SH-SY5Y (cell line): ENCODE results near the gene SNRK.

Experiments
- GATA2 ChIP-seq: IDR thresholded peaks from 2 replicates; pipeline ENCODE4 v1.6.1; 2011; ENCODE audit warnings: mild to moderate bottlenecking, low read depth, low read length
- GATA3 ChIP-seq: IDR thresholded peaks from 2 replicates; pipeline ENCODE4 v1.6.1; 2011; ENCODE audit warnings: low read depth, mild to moderate bottlenecking, low read length, moderate library complexity

SNRK gene

DNA sequence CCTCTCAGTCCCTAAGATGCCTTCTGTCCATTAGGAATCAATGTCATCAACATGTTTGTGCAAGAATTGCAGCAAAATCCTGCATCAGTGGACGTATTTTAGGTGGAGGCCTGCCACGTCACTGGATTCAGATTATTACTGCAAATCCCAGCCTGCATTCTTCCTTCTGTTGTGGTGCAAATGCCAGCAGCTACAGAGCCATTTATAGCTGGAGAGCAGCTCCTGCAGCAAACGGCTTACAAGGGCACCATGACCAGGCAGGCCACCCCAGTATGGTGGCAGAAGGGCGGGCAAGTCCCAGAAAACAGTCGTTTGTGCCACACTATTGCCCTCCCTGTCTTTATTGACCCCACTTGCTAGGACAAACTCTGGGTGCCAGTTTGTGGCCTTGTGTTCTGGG lies 74.7 kb downstream of the SNRK start:
- TF ChIP-seq GATA2 (no peak), GATA3 (no peak)

DNA sequence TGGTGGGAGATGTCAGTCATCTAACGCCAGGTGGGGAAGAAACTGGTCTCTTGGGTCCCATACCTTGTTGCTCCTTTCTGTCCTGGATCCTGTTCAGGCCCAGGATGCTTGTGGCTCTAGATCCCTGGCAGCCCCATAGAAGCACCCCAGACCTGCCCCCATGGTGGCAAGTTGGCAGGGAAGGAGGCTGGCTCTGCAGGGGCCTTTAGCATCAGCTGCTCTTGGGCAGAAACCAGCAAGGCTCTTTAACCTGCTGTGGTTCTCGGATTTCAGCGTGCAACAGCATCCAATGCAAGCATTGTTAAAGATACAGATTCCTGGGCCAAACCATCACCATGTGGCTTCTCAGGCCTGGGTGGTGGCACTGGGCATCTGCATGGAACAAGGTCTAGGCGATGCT lies 75.8 kb downstream of the SNRK start:
- TF ChIP-seq GATA3, result no peak
- TF ChIP-seq GATA2, result no peak

DNA sequence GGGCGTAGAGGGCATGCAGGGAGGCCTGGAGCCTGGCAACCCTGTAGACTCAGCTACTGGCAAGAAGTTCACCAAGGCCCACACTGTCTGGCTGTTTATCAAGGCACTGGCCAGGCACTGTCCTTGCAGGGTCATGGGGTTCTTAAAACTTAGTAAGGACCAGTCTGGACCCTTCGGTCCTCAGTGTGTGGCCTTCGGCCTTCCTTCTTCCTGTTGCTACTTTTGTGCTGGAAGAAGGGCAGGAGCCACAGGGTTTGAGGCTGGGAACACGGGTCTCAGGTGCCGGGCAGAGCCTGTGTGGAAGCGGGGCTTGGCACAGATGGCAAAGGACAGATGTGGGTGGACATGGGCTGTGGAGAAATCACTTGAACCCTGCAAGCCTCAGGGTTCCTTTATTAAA lies 76.6 kb downstream of the SNRK start:
- TF ChIP-seq GATA2 (no peak), GATA3 (no peak)

DNA sequence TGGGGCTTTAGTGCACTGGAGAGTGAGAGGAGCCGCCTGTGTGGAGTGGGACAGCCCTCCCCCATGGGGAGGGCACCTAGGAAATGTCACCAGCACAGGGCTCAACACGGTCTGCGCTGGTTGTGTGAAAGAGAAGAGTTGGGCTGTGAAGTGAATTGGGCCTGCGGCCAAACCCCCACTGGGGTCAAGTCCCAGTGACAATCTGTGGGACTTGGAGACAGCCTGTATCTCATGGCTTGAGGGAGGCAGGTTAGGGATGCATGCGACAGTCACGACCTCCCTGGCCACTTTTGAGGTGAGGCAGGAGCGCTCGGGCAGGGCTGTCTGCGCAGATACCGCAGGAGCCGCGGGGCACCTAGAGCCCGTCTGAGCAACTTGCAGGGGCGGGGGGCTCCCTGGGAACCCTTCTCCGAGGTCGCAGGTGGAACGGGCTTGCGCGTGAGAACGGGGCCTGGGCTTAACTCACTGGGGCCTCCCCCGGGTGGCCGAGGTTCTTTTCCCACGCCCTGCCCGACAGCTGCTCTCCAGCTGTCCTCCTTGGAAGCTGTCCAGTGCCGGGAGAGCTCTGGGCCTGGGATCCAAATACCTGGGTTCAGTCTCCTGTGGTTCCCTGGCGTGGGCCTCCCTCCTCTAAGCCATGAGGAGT lies 77.4 kb downstream of the SNRK start:
- TF ChIP-seq GATA3, result no peak
- TF ChIP-seq GATA2, result no peak

DNA sequence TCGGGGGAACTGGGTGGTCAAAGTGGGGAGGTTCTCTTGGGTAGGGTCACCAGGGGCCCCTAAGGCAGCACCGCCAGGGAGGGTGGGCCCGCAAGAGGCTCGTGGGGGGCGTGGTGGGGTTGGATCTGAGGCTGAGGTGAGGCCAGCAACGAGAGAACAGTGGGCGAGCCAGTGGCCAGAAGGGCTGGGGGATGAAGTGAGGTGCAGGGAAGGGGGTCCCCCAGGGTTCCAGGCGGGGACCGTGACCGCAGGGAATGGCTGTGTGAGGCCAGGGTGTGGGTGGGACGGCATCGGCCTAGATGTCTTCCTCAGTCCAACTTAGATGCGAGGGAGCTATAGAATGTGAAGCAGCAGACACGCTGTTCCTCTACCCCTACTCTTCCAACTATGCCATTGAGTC lies 78.2 kb downstream of the SNRK start:
- TF ChIP-seq GATA2 (no peak), GATA3 (no peak)

DNA sequence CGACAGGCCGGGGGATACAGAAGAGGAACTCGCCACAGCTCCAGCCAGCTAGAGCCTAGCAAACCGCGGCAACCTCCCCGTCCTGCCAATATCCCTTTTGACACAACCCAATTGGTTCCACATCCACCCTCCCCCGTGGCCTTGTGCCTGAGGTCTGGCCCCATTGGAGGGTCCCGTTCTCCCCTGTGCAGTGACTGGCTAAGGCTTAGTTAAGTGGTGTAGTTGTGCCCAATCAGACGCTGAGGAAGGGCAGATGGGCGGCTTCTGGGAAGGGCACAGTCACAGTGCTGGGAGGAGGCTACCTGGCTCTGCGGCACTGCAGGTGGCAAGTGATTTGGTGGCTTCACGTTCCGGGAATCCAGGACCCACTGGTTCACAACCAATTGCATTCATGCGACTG lies 78.6 kb downstream of the SNRK start:
- TF ChIP-seq GATA2, result no peak
- no peak for TF ChIP-seq GATA3

DNA sequence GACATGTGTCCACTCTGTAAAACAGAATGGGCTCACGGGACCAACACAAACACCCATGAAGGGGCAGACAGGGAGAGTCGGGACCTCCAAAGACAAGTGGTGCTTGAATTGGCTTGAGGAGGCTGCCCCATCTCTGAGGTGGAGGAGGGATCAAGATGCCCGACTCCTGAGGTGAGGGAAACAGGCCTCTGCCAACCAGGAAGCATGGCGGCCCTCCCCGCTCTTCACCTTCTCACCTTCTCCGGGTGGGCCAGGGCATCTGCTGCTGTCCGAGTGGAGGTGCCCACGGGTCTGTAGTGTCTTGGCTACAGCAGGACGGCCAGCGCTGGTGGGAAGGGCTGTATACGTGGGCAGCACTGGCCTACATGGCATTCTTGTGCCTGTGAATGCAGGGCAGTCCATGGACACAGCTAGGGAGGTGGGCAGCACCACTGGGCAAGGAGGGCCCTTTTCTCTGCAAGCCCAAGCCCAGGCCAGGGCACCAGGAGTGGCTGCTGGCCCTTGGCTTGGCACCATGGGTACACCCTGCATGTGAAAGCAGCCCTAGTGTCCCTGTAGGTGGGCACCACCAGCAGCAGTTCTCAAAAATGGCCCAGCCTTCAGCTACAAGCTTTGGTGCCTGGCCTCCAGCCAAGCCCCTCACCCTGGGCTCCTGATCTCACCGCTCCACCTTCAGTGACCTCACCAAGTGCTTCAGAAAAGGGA lies 79.4 kb downstream of the SNRK start:
- TF ChIP-seq GATA2 (no peak), GATA3 (no peak)

DNA sequence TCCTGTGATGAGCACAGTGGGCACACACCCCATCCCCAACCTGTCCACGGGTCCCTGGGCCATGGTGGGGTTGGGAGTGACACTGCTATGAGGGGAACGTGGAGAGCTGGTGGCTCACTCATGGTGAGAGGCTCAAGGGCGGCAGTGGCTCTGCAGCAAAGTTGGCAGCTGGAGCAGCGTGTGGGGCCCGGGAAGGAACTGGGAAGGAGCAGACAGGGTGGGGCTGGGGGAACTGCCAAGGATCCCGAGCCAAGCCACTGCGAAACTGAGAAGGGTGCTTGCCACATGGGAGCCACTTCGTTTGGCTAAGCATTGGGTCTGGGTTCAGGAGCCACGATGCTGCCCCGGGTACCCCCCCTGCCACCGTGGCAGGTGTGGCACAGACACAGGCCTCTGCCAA lies 80.1 kb downstream of the SNRK start:
- TF ChIP-seq GATA3 (no peak), GATA2 (no peak)

DNA sequence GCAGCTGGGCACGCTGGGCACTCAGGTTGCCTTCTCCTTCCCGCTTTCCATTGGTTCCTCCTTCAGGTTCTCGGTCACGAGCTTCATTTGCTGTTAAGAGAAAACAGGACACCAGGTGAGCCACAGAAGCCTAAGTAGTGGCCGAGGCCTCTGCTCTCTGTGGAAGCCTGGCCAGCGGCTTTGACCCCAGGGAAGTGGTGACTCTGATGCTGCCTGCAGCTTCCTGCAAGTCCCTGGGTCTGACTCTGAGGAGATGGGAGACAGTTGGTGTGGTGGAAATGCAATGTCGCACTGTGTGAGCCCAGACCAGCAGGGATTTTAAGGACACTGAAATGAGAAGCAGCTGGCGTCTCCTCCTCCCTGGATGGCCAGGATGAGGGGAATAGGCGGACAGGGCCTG lies 80.5 kb downstream of the SNRK start:
- TF ChIP-seq GATA3, result no peak
- no peak for TF ChIP-seq GATA2

DNA sequence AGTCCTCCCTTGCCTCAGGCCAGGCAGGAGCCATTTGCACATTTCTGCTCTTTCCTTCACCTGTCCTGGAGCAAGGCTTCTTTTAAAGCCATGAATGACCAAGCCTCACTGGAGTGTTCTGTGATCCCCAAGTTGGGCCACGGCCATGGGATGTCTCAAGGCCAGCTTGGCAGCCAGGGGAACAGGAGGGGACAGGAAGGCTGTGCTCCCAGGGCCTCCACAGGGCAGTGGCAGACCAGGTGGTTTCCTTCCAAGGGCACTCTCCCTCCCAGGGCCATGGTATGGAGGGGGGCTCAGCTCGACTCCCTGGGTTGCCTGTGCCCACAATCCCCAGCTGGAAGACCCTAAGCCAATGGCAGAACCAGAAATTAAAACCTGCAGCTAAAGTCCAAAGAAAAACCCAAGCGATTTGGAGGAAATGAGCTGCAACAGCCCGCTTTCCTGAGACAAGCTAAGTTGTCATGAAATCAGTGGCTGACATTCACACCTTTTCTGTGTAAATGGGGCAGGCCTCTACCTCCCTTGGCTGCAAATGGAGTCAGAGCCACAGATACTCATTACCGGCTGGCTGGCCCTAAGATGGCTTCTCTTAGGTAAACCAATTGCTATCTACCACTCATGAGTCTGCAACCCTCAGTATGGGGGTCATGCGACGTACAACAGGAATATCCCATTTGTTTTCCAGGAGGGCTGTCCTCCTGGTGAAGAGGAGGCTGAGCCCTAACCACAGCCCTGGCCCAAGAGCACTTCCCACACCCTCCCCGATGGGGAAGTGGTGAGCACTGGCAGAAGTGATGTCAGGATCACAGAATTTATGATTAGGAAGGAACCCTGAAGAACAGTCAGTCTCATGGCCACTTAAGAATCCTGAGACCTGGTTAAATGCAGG lies 83.3 kb downstream of the SNRK start:
- no peak for TF ChIP-seq GATA2
- no peak for TF ChIP-seq GATA3

DNA sequence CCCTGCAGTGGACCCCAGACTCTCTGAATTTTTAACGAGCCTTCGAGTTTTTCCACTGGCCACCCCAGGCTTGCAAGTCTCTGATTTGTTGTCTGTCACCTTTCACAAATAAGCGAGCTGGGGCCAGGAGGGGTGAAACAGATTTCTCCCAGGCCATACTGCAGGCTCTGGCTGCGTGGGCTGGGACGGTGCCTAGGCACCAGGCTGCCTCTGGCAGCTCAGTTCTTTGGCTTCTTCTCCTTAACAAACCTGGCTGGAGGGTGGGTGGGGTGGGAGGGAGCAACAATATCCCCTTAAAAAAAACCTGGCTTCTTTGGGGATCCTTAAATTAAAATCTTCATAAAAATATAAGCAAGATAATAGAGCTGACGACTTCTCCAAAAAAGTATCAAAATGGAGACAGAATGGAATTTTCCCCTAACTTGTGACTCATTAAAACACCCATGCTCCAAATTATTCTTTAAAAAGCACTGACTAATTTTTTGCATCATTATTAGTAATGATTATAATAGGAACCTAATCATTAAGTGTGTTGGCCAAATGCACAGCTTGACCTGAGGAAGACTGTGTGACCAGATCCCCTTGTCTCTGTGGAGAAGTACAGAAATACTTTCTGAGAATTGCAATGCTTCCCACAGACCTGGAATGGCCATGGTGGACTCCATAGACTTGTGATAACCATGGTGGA lies 84.1 kb downstream of the SNRK start:
- TF ChIP-seq GATA2 (no peak), GATA3 (no peak)

DNA sequence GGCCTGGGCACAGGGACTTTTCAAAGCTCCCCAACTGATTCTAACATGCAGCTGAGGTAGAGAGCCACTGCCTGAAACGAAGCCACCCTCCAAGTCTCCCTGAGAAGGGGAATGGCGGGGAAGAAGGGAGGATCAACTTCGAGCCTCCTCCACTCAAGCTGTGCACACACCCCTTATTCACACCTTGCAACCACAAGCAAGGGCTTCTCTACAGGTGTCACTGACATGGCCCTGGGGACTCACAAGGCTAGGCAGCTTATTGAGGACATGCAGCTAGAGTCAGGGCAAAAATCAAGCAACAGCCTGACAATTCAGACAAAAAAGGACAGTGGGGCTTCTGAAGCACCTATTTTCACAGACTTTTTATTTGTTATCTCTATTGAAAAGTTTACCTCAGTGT lies 85.2 kb downstream of the SNRK start:
- no peak for TF ChIP-seq GATA3
- TF ChIP-seq GATA2, result no peak

DNA sequence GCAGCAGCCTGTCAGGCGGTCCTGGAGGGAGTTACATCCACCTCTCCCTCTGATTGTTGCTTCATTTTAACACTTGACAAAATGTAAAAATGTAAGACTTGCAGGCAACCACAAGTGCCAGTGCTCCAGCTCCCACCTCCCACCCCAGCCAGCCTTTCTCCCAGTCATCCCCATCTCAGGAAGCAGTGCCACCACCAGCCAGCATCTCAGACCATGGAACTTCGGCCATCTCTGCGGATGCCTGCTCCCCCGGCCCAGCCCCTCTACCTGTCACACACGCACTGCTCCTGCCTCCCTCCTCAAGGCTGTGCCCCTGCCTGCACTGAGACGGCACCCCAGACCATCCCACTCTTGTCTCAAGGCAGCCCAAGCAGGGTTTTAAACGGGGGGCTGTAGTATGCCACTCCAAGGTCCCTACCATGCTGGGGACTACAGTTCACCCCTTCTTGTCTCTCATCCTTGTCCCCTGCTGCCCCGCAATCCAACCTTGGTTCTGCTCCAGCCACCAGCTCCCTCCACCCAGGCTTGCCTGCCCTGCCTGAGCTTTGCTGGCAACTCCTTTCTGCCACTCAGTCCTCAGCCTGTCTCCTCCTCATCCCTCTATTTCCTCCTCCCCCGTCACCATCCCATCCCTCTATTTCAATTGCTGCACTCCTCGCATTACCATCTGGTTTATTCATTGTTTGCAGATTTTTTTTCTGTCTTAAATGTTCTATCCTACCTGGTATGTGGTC lies 85.8 kb downstream of the SNRK start:
- TF ChIP-seq GATA3 (no peak), GATA2 (no peak)
